Omental fat pad (tissue), 4 donors: ENCODE results near the gene PRLH. TPM values are rescaled to one million over a fixed set of nuclear protein-coding genes. Genes with fewer than 3 reads are reported as not detected.

Experiments used
- ATAC-seq: fragments of 150-250 bp; one replicate; pipeline ENCODE4 v1.9.1; 2016; ENCODE audit warnings: mild to moderate bottlenecking, moderate library complexity; ENCODE audit not compliant: low FRiP score
- DNase-seq: peaks from one replicate; pipeline ENCODE4 v3.0.0-alpha.2; 2019; ENCODE audit warnings: low spot score
- CTCF ChIP-seq, 3 donors: fragments of 450-650 bp; IDR thresholded peaks; one replicate each; pipeline ENCODE4 v1.5.1; 2016 to 2017; ENCODE audit warnings: antibody characterized with exemption in 3 of 3, mild to moderate bottlenecking in 3 of 3, moderate library complexity in 2 of 3
- total RNA-seq, 4 donors: library from RNA; depleted of rRNA; stranded (reverse); fragments of >200 nt; gene quantifications; one replicate each; pipeline ENCODE4 v1.1.0, GENCODE V29; 2016

PRLH gene
- total RNA-seq, 4 donors from 2014 or later: not detected

GRCh38 chr2:237563816-237564215, 2.6 kb upstream of the PRLH start:
- ATAC-seq (no peak), DNase-seq (no peak)
- TF ChIP-seq CTCF (IDR thresholded peaks at IDR 0.05): no peak

- DNase-seq (no peak), ATAC-seq (no peak)
- TF ChIP-seq CTCF (IDR thresholded peaks at IDR 0.05): no peak
Measured at GRCh38 chr2:237564526-237565131, 1.7 kb upstream of the PRLH start.

- DNase-seq (no peak), ATAC-seq (no peak)
- TF ChIP-seq CTCF (IDR thresholded peaks at IDR 0.05): no peak
Measured at GRCh38 chr2:237565974-237566373, 400 bp upstream of the PRLH start.

- DNase-seq (no peak), ATAC-seq (no peak)
- no peak for TF ChIP-seq CTCF (IDR thresholded peaks at IDR 0.05)
Measured at GRCh38 chr2:237567276-237568029, 1.1 kb downstream of the PRLH start.

GRCh38 chr2:237568121-237568660, 1.8 kb downstream of the PRLH start:
- ATAC-seq (no peak), DNase-seq (no peak)

GRCh38 chr2:237569041-237569440, 2.7 kb downstream of the PRLH start:
- no peak for ATAC-seq
- no peak for TF ChIP-seq CTCF (IDR thresholded peaks at IDR 0.05)
- DNase-seq: no peak

More at GRCh38 chr2:237568121-237568660, 1.8 kb downstream of the PRLH start:
- no peak for TF ChIP-seq CTCF (IDR thresholded peaks at IDR 0.05)
